ENCODE measurements around the gene TMEM207. TPM values are rescaled to one million over a fixed set of nuclear protein-coding genes. Genes with fewer than 3 reads are reported as not detected.

TMEM207 gene
- total and polyA plus RNA-seq, 2 of the 8 experiments (the other 6 are each of a cell fraction or from before 2014, with no cell fraction given), result not detected

DNA sequence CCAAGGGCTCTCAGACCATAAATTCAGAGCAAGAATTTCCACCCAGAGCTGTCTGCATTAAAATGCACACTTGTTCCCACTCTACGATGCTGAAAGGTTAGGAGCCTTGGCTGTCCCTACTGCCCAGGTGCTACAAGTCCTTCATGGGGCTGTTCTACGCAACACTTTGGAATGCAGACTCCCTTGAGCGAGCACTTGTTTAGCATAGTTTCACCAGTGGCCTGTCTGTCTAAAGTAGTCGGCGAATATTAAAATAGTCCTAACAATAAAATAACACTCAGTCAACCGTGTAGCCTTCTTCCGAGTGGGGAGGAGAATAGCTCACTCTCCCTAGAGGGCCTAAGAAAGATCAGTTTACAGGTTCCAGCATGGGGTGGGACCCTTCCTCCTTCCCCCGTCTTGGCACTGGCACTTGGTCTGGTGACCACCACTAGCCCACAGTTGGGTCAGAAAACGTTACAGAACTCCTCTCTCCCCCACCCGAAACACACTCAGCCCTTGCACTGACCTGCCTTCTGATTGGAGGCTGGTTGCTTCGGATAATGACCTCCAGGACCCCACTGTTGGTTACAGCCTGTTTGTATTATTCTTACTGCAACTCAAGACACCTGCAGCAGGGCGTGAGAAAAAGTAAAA, 62.0 kb downstream of the TMEM207 start, which contains the start of gene CLDN16:
Gene CLDN16, plus strand, starts transcription at position 586 of the 636 bp plus-strand sequence. CDS start 167 bp downstream, outside the sequence.
- no peak within 1 kb of the TSS for H3K4ac ChIP-seq (replicated peaks; ENCODE audit: insufficient read length, low read depth, low read length)
- H2BK15ac ChIP-seq (ENCODE audit: low read length), result no peak within 1 kb of the TSS
- no peak for TF ChIP-seq E2F6 (IDR thresholded peaks at IDR 0.05)
- TF ChIP-seq CHD2 (IDR thresholded peaks at IDR 0.05; ENCODE audit: low read length), result no peak
- no peak for TF ChIP-seq RFX5 (IDR thresholded peaks at IDR 0.05; ENCODE audit: borderline replicate concordance, low read depth, low read length)
- TF ChIP-seq SUZ12 (IDR thresholded peaks at IDR 0.05; ENCODE audit: low read length), result no peak
- TF ChIP-seq HDAC6 (IDR thresholded peaks at IDR 0.05; ENCODE audit: low read depth, low read length), result no peak
- no peak for TF ChIP-seq POU5F1 (IDR thresholded peaks at IDR 0.05; ENCODE audit: low read depth, low read length)
- TF ChIP-seq CREB1 (IDR thresholded peaks at IDR 0.05), result no peak
- no peak for TF ChIP-seq CTBP2 (IDR thresholded peaks at IDR 0.05; ENCODE audit: borderline replicate concordance, insufficient read depth, insufficient read length, low read length)
- TF ChIP-seq RBBP5 (IDR thresholded peaks at IDR 0.05; ENCODE audit: borderline replicate concordance, low read depth, low read length), result no peak
- no peak within 1 kb of the TSS for H2BK12ac ChIP-seq (ENCODE audit: low read depth, low read length)
- no peak within 1 kb of the TSS for H3K14ac ChIP-seq (ENCODE audit: insufficient read length)
- no peak within 1 kb of the TSS for H3K56ac ChIP-seq (replicated peaks; ENCODE audit: insufficient read length, low read depth, low read length)
- no peak for DNase-seq (ENCODE audit: low read depth in 1 of 2, low spot score in 2 of 2)
- no peak within 1 kb of the TSS for H2AK5ac ChIP-seq (ENCODE audit: low read depth, low read length)
- FAIRE-seq, result no peak
- no peaks in the 10 kb centered on the region for H3K79me1 ChIP-seq (ENCODE audit: low read depth, low read length)
- no peak within 1 kb of the TSS for H3K4me2 ChIP-seq (ENCODE audit: insufficient read depth in 1 of 2, low read depth in 2 of 2, low read length in 2 of 2)
- H3K4me1 ChIP-seq (replicated peaks in 1 of 4; ENCODE audit: control insufficient read depth in 3 of 4, insufficient read depth in 4 of 4, low read length in 3 of 4), result peaks cover 0 to 3% (median 0%) of the 10 kb centered on the region in 4 experiments; a peak in 1 of 7 replicates
- H3K9me3 ChIP-seq (ENCODE audit: insufficient read depth in 2 of 2, low read depth in 1 of 2, low read length in 1 of 2), result no peaks in the 10 kb centered on the region
- 83% methylated on average over 12 of the region's 12 CpGs; no CpG with 5 or more reads in 1 of the 2 experiments for WGBS, 2 experiments (ENCODE audit: extremely low coverage in 1 of 2, insufficient coverage in 1 of 2, insufficient read length in 1 of 2, insufficient replicate concordance in 2 of 2, low coverage in 1 of 2, low lambda C conversion rate in 2 of 2, missing lambda C conversion rate in 1 of 2)
- no peaks in the 10 kb centered on the region for H3K36me3 ChIP-seq (ENCODE audit: control insufficient read depth in 2 of 4, insufficient read depth in 4 of 4, low read length in 3 of 4)
- 0 out of 2 replicates have a peak within 1 kb of the TSS, but pooled peaks have one; percentile 47 for H2AFZ ChIP-seq (ENCODE audit: low read length)
- ChIA-PET POLR2A (ENCODE audit: partially characterized antibody) (no interaction called here), CTCF (ENCODE audit: partially characterized antibody) (interaction anchor here (0.9 to 1.9 kb wide), 4 partner anchors 10 to 36 kb away, joined by 3 to 5 read pairs (median 4); no protein-coding TSS in a partner anchor)
- H4K91ac ChIP-seq (replicated peaks; ENCODE audit: insufficient read length, low read length), result no peak within 1 kb of the TSS
- H3K18ac ChIP-seq (ENCODE audit: extremely low read depth, low read length), result no peak within 1 kb of the TSS
- no peak within 1 kb of the TSS for H3K23ac ChIP-seq (ENCODE audit: insufficient read length)
- no peaks in the 10 kb centered on the region for H3K23me2 ChIP-seq (ENCODE audit: low read depth, low read length)
- H3K27ac ChIP-seq (ENCODE audit: low read depth, low read length), result no peak within 1 kb of the TSS
- H2BK120ac ChIP-seq (replicated peaks; ENCODE audit: low read depth, low read length), result no peak within 1 kb of the TSS
- no peaks in the 10 kb centered on the region for H3K79me2 ChIP-seq (ENCODE audit: control insufficient read depth in 1 of 2, insufficient read depth in 2 of 2, low read length in 2 of 2)
- H3K27me3 ChIP-seq (replicated peaks in 1 of 4; ENCODE audit: control insufficient read depth in 3 of 4, extremely low read depth in 1 of 4, insufficient read depth in 3 of 4, low read length in 3 of 4), result no peaks in the 10 kb centered on the region
- H4K8ac ChIP-seq (ENCODE audit: extremely low read depth, insufficient read depth, low read length), result no peak within 1 kb of the TSS
- H2BK5ac ChIP-seq (ENCODE audit: low read depth, low read length), result no peak within 1 kb of the TSS
- no peak within 1 kb of the TSS for H2BK20ac ChIP-seq (ENCODE audit: low read length)
- H4K20me1 ChIP-seq (replicated peaks in 1 of 2; ENCODE audit: control insufficient read depth in 1 of 2, insufficient read depth in 2 of 2, low read length in 2 of 2), result no peaks in the 10 kb centered on the region
- H3K4me3 ChIP-seq (ENCODE audit: extremely low read depth in 1 of 4, insufficient read depth in 2 of 4, low read depth in 3 of 4, low read length in 4 of 4), result no peak within 1 kb of the TSS
- no peak within 1 kb of the TSS for H3K9ac ChIP-seq (replicated peaks in 1 of 4; ENCODE audit: extremely low read depth in 1 of 4, low read depth in 3 of 4, low read length in 3 of 4)
- no peak within 1 kb of the TSS for H4K5ac ChIP-seq (ENCODE audit: insufficient read length, low read depth, low read length)

Data from H1 (cell line).